ENCODE data around the gene ASPG.

The ASPG gene

GRCh38 chr14:104161602-104162367 lies 76.3 kb downstream of the ASPG start:
- Mint-ChIP-seq H3K27me3 (no peaks in the 10 kb centered on the region), H3K4me3 (no peak overlapping the region), H3K27ac (no peak overlapping the region), H3K9me3 (no peaks in the 10 kb centered on the region), H3K36me3 (no peaks in the 10 kb centered on the region), H3K4me1 (no peaks in the 10 kb centered on the region)
- ATAC-seq (replicated peaks) (no peak), DNase-seq (no peak)

DNA sequence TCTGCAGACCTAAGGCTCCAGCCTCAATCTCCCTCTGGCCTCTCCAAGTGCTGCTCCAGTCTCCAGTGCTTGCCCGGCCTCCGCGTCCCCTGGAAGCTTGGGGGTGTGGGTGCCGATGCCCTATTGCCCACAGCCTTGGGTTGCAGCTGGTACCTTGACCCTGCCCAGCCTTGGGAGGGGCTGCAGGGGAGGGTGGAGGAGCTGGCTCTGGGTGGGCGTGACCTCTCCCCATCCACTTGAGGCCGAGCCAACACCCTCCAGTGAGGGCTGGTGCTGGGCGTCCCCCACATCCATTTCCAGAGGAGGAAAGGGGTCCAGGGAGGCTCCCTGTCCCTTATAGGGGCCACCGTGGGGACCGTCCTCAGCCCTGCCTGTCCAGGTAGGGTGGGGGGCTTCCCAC lies 77.0 kb downstream of the ASPG start:
- no peak overlapping the region for H3K27ac Mint-ChIP-seq

DNA sequence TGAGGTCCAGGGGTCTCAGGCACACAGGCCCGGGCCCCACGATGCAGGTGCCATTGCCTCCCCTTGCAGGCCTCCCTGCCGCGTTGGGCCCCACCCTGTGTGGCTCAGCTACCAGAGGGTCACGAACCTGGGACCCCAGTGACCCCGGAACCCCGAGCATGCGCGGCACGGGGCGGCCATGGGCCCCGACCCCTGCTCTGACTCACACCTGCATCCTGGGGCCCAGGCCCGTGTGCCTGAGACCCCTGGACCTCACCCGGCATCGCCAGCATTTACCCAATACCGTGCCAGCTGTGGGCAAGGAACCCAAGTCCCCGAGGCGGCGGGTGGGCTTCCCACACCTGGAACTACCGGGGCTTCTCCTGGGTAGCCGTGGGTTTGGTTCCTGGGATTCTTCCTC lies 78.0 kb downstream of the ASPG start:
- H3K27me3 Mint-ChIP-seq, result no peaks in the 10 kb centered on the region

More for the DNA sequence above, 77.0 kb downstream of the ASPG start:
- Mint-ChIP-seq H3K9me3 (no peaks in the 10 kb centered on the region), H3K4me3 (no peak overlapping the region), H3K4me1 (peaks cover 0 to 2% of the 10 kb centered on the region in 2 donors), H3K36me3 (no peaks in the 10 kb centered on the region), H3K27me3 (no peaks in the 10 kb centered on the region)
- DNase-seq (no peak), ATAC-seq (replicated peaks) (no peak)

DNA sequence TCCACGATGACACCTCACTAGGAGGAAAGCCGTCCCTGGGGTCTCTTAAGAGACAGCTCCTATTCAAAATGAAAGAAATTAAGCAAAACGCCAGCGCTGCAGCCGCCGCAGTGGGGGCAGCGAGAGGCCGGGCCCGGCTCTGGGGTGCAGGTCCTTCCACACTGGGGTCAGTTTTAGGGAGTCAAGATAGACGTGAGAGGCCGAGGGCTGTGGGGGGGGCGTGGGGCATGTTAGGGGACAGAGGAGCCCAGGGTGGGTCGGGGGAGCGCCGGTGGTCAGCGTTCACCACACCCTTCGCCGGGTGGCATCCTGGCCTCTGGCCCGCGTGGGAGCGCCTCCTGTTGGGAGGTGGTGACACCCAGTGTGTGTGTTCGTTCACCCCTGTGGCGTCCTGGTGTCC lies 78.5 kb downstream of the ASPG start:
- H3K9me3 Mint-ChIP-seq, result no peaks in the 10 kb centered on the region
- peaks cover 0 to 2% of the 10 kb centered on the region in 2 donors for H3K4me1 Mint-ChIP-seq
- no peak for ATAC-seq (replicated peaks)
- H3K36me3 Mint-ChIP-seq, result no peaks in the 10 kb centered on the region
- DNase-seq, result no peak
- no peak overlapping the region for H3K4me3 Mint-ChIP-seq
- no peaks in the 10 kb centered on the region for H3K27me3 Mint-ChIP-seq
- no peak overlapping the region for H3K27ac Mint-ChIP-seq

More for the DNA sequence above, 78.0 kb downstream of the ASPG start:
- Mint-ChIP-seq H3K4me3 (no peak overlapping the region), H3K4me1 (peaks cover 0 to 2% of the 10 kb centered on the region in 2 donors), H3K9me3 (no peaks in the 10 kb centered on the region), H3K27ac (no peak overlapping the region), H3K36me3 (no peaks in the 10 kb centered on the region)
- ATAC-seq (replicated peaks), result no peak
- no peak for DNase-seq

GRCh38 chr14:104164512-104164911 lies 79.0 kb downstream of the ASPG start:
- peaks cover 0 to 2% of the 10 kb centered on the region in 2 donors for H3K4me1 Mint-ChIP-seq
- no peaks in the 10 kb centered on the region for H3K9me3 Mint-ChIP-seq
- no peaks in the 10 kb centered on the region for H3K27me3 Mint-ChIP-seq
- no peak for ATAC-seq (replicated peaks)
- H3K36me3 Mint-ChIP-seq, result no peaks in the 10 kb centered on the region
- no peak for DNase-seq
- no peak overlapping the region for H3K4me3 Mint-ChIP-seq
- no peak overlapping the region for H3K27ac Mint-ChIP-seq
